HG02759 (cell line): ENCODE measurements around the gene DUOXA2.
"Not testable (repeated sequence)": the region's sequence is repeated elsewhere in the genome, so short reads cannot be mapped to it uniquely, and the experiment has no call there.

ENCODE experiments used
- ATAC-seq: cut with Tn5 transposase; IDR thresholded peaks from one replicate; pipeline ENCODE4 v1.9.1; 2021; ENCODE audit warnings: mild to moderate bottlenecking, moderate library complexity; ENCODE audit not compliant: unreplicated experiment

Gene DUOXA2

GRCh38 chr15:45134682-45135604 lies 20.8 kb downstream of the DUOXA2 start:
- no peak for ATAC-seq

- not testable (repeated sequence) for ATAC-seq
These were observed 21.7 kb downstream of the DUOXA2 start for GRCh38 chr15:45135705-45136377.

- no peak for ATAC-seq
These were observed 22.2 kb downstream of the DUOXA2 start for GRCh38 chr15:45136378-45136764.

DNA sequence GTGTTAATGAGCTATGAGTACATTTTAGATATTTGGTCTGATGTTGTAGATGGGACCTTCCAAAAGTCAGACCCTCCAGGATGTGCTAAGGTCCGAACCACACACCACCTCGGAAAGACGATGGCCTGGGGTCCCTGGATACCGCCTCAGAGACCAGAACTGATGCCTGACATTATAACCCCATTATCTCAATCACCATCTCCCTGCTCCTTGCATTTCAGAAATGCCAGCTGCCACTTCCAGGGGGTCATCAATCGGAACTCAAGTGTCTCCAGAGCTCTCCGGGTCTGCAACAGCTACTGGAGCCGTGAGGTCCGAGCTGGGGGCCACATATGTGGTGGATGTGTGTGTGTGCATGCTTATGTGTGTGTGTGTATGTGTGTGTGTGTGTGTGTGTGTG lies 23.6 kb downstream of the DUOXA2 start:
- ATAC-seq: no peak

DNA sequence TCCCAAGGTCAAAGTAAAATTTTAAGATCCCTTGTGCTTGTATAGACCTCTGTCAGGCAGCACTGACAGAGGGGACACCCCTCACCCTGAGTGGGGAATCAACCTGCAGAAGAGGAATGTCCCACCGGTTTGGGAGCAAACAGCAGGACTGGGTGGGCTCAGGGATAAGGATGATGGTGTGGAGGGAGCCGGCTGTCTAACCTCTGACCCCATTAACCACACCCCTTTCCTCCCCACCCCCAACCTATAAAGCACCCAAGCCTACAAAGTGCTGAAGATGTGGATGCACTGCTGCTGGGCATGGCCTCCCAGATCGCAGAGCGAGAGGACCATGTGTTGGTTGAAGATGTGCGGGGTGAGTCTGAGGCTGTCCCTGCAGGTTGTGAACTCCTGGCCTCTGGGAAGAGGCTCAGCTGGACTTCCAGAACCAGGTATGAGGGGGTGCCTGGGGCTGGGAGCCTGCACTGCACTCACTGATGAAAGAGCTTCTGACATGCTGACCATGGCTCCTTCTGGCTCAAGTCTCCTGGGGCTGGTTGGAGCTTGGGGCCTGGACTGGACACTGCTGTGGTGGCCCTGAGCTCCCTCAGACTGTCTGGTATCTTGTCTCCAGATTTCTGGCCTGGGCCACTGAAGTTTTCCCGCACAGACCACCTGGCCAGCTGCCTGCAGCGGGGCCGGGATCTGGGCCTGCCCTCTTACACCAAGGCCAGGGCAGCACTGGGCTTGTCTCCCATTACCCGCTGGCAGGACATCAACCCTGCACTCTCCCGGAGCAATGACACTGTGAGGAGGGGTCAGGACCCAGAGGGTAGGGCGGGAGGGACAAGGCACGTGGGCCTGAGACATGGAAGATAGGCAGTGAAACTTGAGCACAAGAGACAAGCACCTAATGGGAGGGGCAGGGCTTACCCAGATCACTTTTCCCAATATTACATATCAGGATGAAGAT lies 25.0 kb downstream of the DUOXA2 start:
- no peak for ATAC-seq

DNA sequence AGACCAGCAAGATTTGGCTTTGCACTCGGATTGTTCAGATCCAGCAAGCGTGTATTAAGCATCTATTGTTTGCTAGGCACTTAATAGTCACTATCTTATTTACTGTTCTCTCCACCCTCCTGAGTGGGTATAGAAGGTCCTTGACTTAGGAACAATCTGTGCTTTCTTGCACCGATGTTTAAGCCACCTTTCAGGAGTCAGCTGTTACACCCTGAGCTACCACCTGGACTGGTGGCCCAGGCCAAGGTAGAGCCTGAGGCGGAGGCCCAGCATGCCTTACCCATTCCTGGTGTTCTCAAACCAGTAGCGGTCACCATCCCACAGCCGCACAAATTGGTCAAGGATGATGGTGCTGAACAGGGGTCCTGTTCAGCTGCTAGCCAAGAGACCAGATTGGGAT lies 25.6 kb downstream of the DUOXA2 start:
- ATAC-seq: no peak

DNA sequence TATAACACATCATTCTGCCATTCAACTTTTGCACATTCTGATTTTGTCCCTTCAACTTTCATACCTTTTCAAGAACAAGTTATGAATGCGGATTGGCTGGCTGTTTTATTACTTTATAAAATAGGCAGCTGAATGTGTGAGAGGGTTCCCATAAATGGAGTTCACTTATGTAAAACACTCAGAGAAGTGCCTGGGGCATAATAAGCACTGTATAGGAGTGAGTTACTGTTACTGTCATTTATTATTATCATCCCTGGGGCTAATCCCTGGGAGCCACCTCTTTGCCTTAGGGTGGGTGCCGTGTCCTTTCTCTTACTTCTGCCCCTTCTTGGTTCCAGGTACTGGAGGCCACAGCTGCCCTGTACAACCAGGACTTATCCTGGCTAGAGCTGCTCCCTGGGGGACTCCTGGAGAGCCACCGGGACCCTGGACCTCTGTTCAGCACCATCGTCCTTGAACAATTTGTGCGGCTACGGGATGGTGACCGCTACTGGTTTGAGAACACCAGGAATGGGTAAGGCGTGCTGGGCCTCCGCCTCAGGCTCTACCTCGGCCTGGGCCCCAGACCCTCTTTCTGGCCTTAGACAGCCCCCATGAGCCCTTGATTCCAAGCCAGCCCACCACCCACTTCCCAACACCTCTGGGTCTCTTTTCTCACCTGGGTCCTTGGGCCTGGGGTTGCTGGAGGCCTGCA lies 26.6 kb downstream of the DUOXA2 start:
- ATAC-seq: no peak

- ATAC-seq: no peak
These were observed 27.3 kb downstream of the DUOXA2 start for GRCh38 chr15:45141386-45141785.

DNA sequence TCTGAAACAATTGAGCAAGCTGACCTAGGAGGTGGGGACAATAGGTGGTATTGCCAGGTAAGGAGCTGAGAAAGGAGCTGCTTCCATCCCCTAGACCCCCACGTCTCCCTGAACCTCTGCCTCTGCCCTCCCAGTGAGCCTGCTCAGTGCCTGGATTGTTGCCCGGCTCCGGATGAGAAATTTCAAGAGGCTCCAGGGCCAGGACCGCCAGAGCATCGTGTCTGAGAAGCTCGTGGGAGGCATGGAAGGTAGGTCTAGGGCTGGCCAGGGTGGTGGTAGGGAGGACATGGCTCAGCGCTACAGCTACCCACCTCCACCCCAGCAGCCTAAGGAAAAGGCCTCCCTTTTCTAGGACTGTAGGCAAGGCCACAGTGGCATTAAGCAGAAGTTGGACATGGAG lies 28.9 kb downstream of the DUOXA2 start:
- ATAC-seq: no peak

DNA sequence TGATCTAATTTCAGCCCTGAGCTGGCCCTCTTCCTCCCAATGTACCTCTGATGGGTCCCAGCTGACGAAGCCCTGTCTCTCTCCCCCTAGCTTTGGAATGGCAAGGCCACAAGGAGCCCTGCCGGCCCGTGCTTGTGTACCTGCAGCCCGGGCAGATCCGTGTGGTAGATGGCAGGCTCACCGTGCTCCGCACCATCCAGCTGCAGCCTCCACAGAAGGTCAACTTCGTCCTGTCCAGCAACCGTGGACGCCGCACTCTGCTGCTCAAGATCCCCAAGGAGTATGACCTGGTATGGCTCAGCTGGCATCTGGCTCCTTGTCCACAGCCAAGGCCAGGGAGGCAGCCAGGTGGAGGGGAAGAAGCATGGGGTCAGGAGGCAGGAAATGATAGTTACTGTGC lies 29.8 kb downstream of the DUOXA2 start:
- no peak for ATAC-seq

GRCh38 chr15:45144775-45145174 lies 30.6 kb downstream of the DUOXA2 start:
- ATAC-seq: no peak

DNA sequence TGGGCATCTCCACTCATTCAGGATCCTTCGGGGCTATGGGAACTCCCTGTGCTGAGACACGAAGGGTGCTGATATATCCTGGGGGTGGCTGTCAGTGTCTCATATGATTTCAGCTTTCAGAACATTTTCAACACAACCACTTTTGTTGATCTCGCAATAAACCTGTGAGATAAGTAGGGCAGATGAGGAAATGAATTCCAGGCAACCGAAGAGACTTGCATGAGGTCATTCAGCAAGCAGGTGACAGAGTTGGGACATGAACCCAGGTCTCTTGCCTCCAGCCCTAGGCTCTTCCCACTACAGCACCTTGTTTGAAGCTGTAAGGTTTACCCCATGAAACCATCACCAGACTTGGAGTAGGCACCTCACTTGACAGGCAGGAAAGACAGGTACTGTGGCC lies 32.3 kb downstream of the DUOXA2 start:
- no peak for ATAC-seq

DNA sequence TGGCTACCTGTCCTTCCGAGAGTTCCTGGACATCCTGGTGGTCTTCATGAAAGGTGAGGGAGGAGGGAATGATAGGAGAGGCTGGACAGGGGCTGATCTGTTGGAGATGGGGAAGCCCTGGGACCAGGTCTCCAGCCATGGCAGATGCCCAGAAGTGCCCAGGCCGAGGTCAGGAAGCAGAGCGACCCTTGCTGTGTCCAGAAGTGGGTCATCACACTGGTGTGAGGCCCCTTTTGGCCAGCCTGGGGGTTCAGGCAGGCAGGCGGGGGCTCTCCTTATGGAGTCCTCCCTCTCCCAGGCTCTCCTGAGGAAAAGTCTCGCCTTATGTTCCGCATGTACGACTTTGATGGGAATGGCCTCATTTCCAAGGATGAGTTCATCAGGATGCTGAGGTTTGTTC lies 33.5 kb downstream of the DUOXA2 start:
- ATAC-seq: no peak

DNA sequence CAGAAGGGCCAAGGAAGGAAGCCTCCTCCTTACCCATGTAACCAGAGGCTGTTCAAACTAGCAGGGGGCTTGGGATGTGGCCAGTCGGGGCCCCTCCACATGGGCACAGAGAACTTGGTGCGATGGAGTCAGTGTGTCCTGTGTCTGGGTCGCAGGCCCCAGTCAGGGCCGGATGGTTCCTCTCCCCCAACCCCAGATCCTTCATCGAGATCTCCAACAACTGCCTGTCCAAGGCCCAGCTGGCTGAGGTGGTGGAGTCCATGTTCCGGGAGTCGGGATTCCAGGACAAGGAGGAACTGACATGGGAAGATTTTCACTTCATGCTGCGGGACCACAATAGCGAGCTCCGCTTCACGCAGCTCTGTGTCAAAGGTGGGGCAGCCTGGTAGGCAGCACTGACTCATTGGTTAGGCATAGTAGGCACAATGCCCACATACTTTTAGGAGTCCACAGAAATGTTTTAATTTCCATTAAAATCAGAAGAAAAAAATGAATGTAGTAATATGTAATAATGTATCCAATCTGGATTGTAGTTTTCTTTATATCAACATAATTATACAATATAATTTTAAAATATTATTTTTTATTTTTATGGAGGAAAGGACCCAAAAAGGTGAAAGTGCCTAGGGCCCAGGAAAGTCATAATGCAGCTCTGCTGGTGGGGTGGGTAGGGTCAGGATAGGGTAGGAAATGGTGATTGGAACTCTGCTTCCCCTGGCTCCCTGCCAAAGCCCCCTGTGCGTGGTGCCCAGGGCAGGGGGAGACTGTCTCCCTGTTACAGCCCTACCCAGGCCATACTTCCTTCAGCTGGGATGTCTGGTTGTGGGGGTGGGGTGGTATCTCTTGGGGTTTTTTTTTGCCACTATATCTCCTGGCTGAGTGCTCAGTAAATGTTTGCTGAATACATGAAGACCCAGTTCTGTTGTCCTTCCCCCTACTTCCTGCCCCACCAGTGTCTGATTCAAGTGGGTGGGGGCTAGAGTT lies 34.2 kb downstream of the DUOXA2 start:
- no peak for ATAC-seq

DNA sequence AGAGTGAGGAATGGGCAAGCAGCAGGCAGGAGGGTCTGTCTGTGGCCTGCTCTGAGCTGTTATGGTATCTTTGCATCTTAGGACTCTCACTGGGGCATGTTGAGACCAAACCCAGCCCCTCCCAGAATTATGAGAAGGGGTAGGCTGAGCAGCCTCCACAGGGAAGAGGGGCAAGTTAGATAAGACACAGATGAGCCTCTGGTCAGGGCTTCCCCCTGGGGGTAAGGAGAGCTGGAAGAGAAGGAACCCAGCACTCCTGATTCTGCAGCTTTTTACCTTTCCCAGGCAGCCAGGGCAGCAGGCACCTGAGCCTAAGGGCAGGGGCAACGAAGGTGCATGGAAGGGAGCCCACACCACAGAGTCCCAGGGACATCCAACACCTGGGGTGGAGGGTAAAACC lies 34.9 kb downstream of the DUOXA2 start:
- ATAC-seq: no peak

DNA sequence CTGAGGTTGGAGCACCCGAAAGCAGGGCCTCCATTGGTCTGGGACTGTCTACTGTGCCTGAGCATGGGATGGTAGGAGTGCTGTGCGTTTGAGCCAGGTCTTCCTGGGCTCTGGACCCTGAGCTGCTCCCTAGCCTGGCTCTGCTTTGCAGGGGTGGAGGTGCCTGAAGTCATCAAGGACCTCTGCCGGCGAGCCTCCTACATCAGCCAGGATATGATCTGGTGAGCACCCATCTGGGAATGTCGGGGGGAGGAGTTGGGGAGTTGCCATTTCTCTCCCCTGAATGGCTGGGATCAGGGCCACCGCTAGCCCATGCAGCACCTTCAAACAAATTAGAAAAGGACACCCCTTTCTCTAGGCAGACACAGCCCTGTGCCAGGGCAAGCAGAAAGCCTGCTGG lies 36.4 kb downstream of the DUOXA2 start:
- ATAC-seq: no peak

- no peak for ATAC-seq
These were observed 36.9 kb downstream of the DUOXA2 start for GRCh38 chr15:45150997-45151396.

DNA sequence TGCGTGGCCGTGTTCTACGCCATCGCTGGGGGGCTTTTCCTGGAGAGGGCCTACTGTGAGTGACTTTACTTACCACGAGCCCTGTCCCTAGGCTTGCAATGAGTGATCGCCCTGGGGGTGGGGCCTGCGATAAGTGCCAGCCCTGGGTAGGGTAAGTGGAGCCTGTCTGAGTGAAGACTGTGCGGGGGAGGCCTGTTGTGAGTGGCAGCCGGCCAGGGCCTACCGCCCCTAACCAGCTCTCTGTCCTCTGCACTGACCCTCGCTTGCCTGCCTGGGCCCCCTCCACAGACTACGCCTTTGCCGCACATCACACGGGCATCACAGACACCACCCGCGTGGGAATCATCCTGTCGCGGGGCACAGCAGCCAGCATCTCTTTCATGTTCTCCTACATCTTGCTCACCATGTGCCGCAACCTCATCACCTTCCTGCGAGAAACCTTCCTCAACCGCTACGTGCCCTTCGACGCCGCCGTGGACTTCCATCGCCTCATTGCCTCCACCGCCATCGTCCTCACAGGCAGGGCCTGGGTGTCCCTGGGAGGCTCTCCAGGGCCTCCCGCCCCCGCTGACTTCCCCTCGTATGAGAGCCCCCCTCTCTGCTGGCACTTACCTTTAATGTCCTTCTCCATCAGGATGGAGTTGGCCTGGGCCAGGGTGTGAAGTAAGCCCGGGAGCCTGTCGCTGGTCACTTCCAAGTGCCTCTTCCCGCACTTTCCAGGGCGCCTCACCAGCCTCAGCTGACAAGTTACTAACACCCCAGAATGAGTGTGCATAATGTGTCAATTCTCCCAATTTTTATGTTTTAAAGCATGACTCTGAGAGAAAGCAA lies 38.1 kb downstream of the DUOXA2 start:
- ATAC-seq: no peak

DNA sequence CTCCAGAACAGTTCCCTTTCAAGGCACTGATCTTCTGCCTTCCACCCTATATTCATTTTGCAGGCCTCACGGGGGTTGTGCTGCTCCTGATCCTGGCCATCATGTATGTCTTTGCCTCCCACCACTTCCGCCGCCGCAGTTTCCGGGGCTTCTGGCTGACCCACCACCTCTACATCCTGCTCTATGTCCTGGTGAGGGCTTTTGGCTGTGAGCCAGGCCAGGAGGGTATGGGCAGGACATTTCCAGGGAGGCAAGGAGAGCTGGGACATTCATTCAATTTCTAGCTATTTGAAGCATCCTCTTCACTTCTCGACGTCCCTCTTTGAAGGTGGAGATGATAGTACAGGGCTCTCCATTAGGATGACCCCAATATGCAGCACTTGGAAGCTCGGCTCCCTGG lies 41.6 kb downstream of the DUOXA2 start:
- ATAC-seq: no peak
